GM23338 (cell line): ENCODE measurements around the gene SHB. TPM values are rescaled to one million over a fixed set of nuclear protein-coding genes. Genes with fewer than 3 reads are reported as not detected.

Experiments
- ATAC-seq: fragments of 200-7000 bp; cut with Tn5 transposase; 3 replicates; pipeline ENCODE4 v1.9.1; 2020
- DNase-seq: peaks from one replicate; pipeline ENCODE4 v3.0.0-alpha.2; 2015; ENCODE audit warnings: low spot score
- H2AFZ ChIP-seq: fragments of 200-600 bp; sonication (generic); 2 replicates; pipeline ENCODE4 v1.8.0; 2016; ENCODE audit warnings: antibody characterized with exemption, mild to moderate bottlenecking, moderate library complexity
- H3F3A ChIP-seq: fragments of 200-600 bp; sonication (generic); replicated peaks from 2 replicates; pipeline ENCODE4 v1.8.0; 2017; ENCODE audit warnings: antibody characterized with exemption, mixed run types, low read depth
- H3K27ac ChIP-seq: fragments of 200-600 bp; sonication (generic); 2 replicates; pipeline ENCODE4 v1.6.1; 2016; ENCODE audit warnings: low read depth
- H3K27me3 ChIP-seq: fragments of 200-600 bp; sonication (generic); 2 replicates; pipeline ENCODE4 v1.8.0; 2016; ENCODE audit warnings: mild to moderate bottlenecking, mixed run types, moderate library complexity; ENCODE audit not compliant: insufficient read depth
- H3K36me3 ChIP-seq: fragments of 200-600 bp; sonication (generic); 2 replicates; pipeline ENCODE4 v1.8.0; 2016; ENCODE audit warnings: mild to moderate bottlenecking; ENCODE audit not compliant: insufficient read depth
- H3K4me1 ChIP-seq: fragments of 200-600 bp; sonication (generic); 2 replicates; pipeline ENCODE4 v1.8.0; 2016; ENCODE audit warnings: mild to moderate bottlenecking, moderate library complexity; ENCODE audit not compliant: insufficient read depth
- H3K4me2 ChIP-seq: fragments of 200-600 bp; sonication (generic); 2 replicates; pipeline ENCODE4 v1.7.1; 2017; ENCODE audit warnings: mixed run types
- H3K4me3 ChIP-seq: fragments of 200-600 bp; sonication (generic); 2 replicates; pipeline ENCODE4 v1.6.1; 2016; ENCODE audit warnings: mixed run types
- H3K79me2 ChIP-seq: fragments of 200-600 bp; sonication (generic); replicated peaks from 2 replicates; pipeline ENCODE4 v1.8.0; 2017; ENCODE audit warnings: mild to moderate bottlenecking; ENCODE audit not compliant: insufficient read depth
- H3K9me2 ChIP-seq: fragments of 200-600 bp; sonication (generic); 2 replicates; pipeline ENCODE4 v1.8.0; 2017; ENCODE audit not compliant: insufficient read depth
- H4K20me1 ChIP-seq: fragments of 200-600 bp; sonication (generic); replicated peaks from 2 replicates; pipeline ENCODE4 v1.8.0; 2017; ENCODE audit warnings: mild to moderate bottlenecking; ENCODE audit not compliant: insufficient read depth
- H3K27ac Mint-ChIP-seq: 2 replicates; pipeline ENCODE4 v1.8.0; 2020; ENCODE audit warnings: inconsistent platforms, mild to moderate bottlenecking, moderate library complexity, mixed read lengths
- H3K27me3 Mint-ChIP-seq: 3 replicates; pipeline ENCODE4 v1.8.0; 2022; ENCODE audit warnings: low read depth, mild to moderate bottlenecking, moderate library complexity, mixed read lengths, inconsistent platforms; ENCODE audit not compliant: insufficient read depth, poor library complexity
- H3K36me3 Mint-ChIP-seq: 3 replicates; pipeline ENCODE4 v1.8.0; 2021; ENCODE audit warnings: low read depth, mild to moderate bottlenecking, inconsistent platforms, moderate library complexity, mixed read lengths
- H3K4me1 Mint-ChIP-seq: 3 replicates; pipeline ENCODE4 v1.8.0; 2020; ENCODE audit warnings: mild to moderate bottlenecking, inconsistent platforms, mixed read lengths
- H3K4me3 Mint-ChIP-seq: 3 replicates; pipeline ENCODE4 v1.8.0; 2021; ENCODE audit warnings: moderate library complexity, mild to moderate bottlenecking, inconsistent platforms, mixed read lengths
- H3K9me3 Mint-ChIP-seq: 3 replicates; pipeline ENCODE4 v1.8.0; 2020; ENCODE audit warnings: moderate library complexity, mild to moderate bottlenecking, inconsistent platforms, mixed read lengths
- CTCF ChIP-seq, 2 experiments: fragments of 200-600 bp in 1 of 2; sonication (generic) in 1 of 2; conservative IDR thresholded peaks; 2 replicates each; pipeline versions ENCODE4 v1.5.1 to v1.6.1; 2016 to 2017; ENCODE audit warnings: antibody characterized with exemption in 2 of 2, low read depth in 2 of 2, mild to moderate bottlenecking in 2 of 2, moderate library complexity in 1 of 2
- ETS1 ChIP-seq: IDR thresholded peaks from 2 replicates; pipeline ENCODE4 v1.6.1; 2016; ENCODE audit warnings: antibody characterized with exemption
- NANOG ChIP-seq: IDR thresholded peaks from 2 replicates; pipeline ENCODE4 v1.6.1; 2016; ENCODE audit warnings: antibody characterized with exemption, borderline replicate concordance
- STAT1 ChIP-seq: IDR thresholded peaks from one replicate; pipeline ENCODE4 v1.6.1; 2016; ENCODE audit warnings: antibody characterized with exemption; ENCODE audit not compliant: unreplicated experiment
- polyA plus RNA-seq: library from polyadenylated mRNA; unstranded; fragments of >200 nt; fragmentation: Nextera tagmentation; extraction: Ambion mirVana; gene quantifications from 2 replicates; pipeline ENCODE4 v1.2.1, GENCODE V29; 2016
- total RNA-seq: library from RNA; depleted of rRNA; stranded (reverse); fragments of >200 nt; shearing (Covaris generic); gene quantifications from 2 replicates; pipeline ENCODE4 v1.2.3, GENCODE V29; 2014
- TF ChIP-seq, protein P1 (sequence below): fragments of 250-450 bp; sonication (Bioruptor Pico); IDR thresholded peaks from 2 replicates; pipeline ENCODE4 v1.5.0; 2020; ENCODE audit warnings: mild to moderate bottlenecking, moderate library complexity

The SHB gene
- total and polyA plus RNA-seq, 2 experiments from 2014 or later = 1.5 to 14.0 TPM

DNA sequence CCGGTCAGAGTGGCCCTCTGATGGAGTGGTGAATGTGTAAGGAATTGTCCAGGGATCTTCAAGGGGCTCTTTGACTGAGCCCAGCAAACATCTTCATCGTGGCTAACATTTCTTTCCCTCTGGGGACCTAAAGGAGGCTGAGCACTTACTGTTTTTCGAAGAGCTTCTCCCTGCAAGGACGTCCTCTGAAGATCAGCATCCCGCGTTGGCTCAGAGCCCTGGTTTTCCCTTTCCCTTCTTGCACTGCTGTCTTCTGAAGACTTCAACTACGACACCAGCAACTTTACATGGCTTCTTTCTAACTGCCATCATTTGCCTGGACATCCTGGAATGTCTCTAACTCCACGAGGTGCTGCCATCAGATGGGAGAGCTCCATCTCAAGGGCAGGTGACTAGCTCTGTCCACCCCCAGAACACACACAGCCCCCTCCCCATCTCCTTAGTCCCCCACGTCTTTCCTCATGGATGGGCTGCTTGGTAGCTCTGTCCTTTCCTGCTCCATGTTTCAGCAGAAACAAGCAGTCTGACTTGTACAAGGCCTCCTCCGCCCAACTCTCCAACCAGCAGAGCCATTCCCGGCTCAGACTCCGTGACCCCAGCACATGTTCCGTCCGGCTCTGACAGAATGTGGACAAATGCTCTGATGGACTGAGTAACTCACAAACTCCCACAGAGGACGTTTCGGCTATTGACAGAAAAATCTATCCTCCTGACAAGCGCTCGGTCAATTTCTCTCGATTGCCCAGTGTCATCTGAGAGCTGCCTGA is 17.1 kb downstream of the SHB start:
- no peaks in the 10 kb centered on the region for H3K9me3 Mint-ChIP-seq

More for the DNA sequence above, 17.1 kb downstream of the SHB start:
- H3K4me2 ChIP-seq = no peak overlapping the region
- H4K20me1 ChIP-seq = no peaks in the 10 kb centered on the region
- H3K27me3 ChIP-seq = no peaks in the 10 kb centered on the region
- ATAC-seq (no peak), DNase-seq (no peak)
- no peak overlapping the region for H3K27ac ChIP-seq
- TF ChIP-seq, protein P1, sequence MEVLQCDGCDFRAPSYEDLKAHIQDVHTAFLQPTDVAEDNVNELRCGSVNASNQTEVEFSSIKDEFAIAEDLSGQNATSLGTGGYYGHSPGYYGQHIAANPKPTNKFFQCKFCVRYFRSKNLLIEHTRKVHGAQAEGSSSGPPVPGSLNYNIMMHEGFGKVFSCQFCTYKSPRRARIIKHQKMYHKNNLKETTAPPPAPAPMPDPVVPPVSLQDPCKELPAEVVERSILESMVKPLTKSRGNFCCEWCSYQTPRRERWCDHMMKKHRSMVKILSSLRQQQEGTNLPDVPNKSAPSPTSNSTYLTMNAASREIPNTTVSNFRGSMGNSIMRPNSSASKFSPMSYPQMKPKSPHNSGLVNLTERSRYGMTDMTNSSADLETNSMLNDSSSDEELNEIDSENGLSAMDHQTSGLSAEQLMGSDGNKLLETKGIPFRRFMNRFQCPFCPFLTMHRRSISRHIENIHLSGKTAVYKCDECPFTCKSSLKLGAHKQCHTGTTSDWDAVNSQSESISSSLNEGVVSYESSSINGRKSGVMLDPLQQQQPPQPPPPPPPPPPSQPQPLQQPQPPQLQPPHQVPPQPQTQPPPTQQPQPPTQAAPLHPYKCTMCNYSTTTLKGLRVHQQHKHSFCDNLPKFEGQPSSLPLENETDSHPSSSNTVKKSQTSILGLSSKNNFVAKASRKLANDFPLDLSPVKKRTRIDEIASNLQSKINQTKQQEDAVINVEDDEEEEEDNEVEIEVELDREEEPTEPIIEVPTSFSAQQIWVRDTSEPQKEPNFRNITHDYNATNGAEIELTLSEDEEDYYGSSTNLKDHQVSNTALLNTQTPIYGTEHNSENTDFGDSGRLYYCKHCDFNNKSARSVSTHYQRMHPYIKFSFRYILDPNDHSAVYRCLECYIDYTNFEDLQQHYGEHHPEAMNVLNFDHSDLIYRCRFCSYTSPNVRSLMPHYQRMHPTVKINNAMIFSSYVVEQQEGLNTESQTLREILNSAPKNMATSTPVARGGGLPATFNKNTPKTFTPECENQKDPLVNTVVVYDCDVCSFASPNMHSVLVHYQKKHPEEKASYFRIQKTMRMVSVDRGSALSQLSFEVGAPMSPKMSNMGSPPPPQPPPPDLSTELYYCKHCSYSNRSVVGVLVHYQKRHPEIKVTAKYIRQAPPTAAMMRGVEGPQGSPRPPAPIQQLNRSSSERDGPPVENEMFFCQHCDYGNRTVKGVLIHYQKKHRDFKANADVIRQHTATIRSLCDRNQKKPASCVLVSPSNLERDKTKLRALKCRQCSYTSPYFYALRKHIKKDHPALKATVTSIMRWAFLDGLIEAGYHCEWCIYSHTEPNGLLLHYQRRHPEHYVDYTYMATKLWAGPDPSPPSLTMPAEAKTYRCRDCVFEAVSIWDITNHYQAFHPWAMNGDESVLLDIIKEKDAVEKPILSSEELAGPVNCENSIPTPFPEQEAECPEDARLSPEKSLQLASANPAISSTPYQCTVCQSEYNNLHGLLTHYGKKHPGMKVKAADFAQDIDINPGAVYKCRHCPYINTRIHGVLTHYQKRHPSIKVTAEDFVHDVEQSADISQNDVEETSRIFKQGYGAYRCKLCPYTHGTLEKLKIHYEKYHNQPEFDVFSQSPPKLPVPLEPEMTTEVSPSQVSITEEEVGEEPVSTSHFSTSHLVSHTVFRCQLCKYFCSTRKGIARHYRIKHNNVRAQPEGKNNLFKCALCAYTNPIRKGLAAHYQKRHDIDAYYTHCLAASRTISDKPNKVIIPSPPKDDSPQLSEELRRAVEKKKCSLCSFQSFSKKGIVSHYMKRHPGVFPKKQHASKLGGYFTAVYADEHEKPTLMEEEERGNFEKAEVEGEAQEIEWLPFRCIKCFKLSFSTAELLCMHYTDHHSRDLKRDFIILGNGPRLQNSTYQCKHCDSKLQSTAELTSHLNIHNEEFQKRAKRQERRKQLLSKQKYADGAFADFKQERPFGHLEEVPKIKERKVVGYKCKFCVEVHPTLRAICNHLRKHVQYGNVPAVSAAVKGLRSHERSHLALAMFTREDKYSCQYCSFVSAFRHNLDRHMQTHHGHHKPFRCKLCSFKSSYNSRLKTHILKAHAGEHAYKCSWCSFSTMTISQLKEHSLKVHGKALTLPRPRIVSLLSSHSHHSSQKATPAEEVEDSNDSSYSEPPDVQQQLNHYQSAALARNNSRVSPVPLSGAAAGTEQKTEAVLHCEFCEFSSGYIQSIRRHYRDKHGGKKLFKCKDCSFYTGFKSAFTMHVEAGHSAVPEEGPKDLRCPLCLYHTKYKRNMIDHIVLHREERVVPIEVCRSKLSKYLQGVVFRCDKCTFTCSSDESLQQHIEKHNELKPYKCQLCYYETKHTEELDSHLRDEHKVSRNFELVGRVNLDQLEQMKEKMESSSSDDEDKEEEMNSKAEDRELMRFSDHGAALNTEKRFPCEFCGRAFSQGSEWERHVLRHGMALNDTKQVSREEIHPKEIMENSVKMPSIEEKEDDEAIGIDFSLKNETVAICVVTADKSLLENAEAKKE (CRISPR knock-in tag) = no peak
- TF ChIP-seq STAT1 = no peak
- no peak for TF ChIP-seq ETS1
- no peak for TF ChIP-seq NANOG
- TF ChIP-seq CTCF (conservative IDR thresholded peaks at IDR 0.05; ENCODE audit: low read depth in 2 of 2) = no peak
- no peak overlapping the region for H3K4me3 Mint-ChIP-seq
- no peaks in the 10 kb centered on the region for H3K36me3 ChIP-seq
- no peak overlapping the region for H3K4me3 ChIP-seq
- no peak overlapping the region for H2AFZ ChIP-seq
- peaks cover 58% of the 10 kb centered on the region for H3K4me1 Mint-ChIP-seq
- no peaks in the 10 kb centered on the region for H3K9me2 ChIP-seq
- 0 out of 3 replicates have a peak, but pooled peaks cover 2% of the 10 kb centered on the region for H3K36me3 Mint-ChIP-seq
- H3K27ac Mint-ChIP-seq = peak overlapping the region; percentile 0; the same call in 1 of the 2 replicates
- peaks cover 28% of the 10 kb centered on the region for H3K4me1 ChIP-seq
- peaks cover 4% of the 10 kb centered on the region; the same call in 1 of the 2 replicates for H3F3A ChIP-seq
- H3K27me3 Mint-ChIP-seq = peaks cover 13% of the 10 kb centered on the region
- H3K79me2 ChIP-seq = peaks cover 35% of the 10 kb centered on the region
